GM12878 (cell line): ENCODE data around the gene MRPS27.

Source experiments
- BRCA1 ChIP-seq: IDR thresholded peaks from 2 replicates; pipeline ENCODE4 v1.6.1; 2011; ENCODE audit warnings: low read depth, low read length, improper control_type of control experiment
- CREB1 ChIP-seq: IDR thresholded peaks from 2 replicates; pipeline ENCODE4 v1.6.1; 2012; ENCODE audit warnings: low read depth, mild to moderate bottlenecking, inconsistent platforms
- CTCF ChIP-seq, 3 experiments: IDR thresholded peaks in 2 of 3; conservative IDR thresholded peaks in 1 of 3; 2 replicates each; pipeline ENCODE4 v1.5.1; 2011; ENCODE audit warnings: low read depth in 3 of 3, low read length in 3 of 3, mild to moderate bottlenecking in 3 of 3, control low read depth in 2 of 3, moderate library complexity in 2 of 3, inconsistent platforms in 1 of 3, mixed read lengths in 1 of 3; ENCODE audit not compliant: control insufficient read depth in 2 of 3, insufficient read depth in 1 of 3; ENCODE audit errors: extremely low read depth in 1 of 3
- ESRRA ChIP-seq: IDR thresholded peaks from 2 replicates; pipeline ENCODE4 v1.6.1; 2012; ENCODE audit warnings: mild to moderate bottlenecking, low read length, improper control_type of control experiment
- FOS ChIP-seq: IDR thresholded peaks from 3 replicates; pipeline ENCODE4 v1.6.1; 2011; ENCODE audit warnings: borderline replicate concordance; ENCODE audit not compliant: insufficient read length; ENCODE audit errors: extremely low read depth
- FOXM1 ChIP-seq: IDR thresholded peaks from 2 replicates; pipeline ENCODE4 v1.6.1; 2012; ENCODE audit warnings: low read depth, mild to moderate bottlenecking, inconsistent platforms, low read length, moderate library complexity
- KDM1A ChIP-seq: fragments of 200-600 bp; sonication (generic); IDR thresholded peaks from 2 replicates; pipeline ENCODE4 v1.6.1; 2016; ENCODE audit warnings: borderline replicate concordance
- SIX5 ChIP-seq: IDR thresholded peaks from 2 replicates; pipeline ENCODE4 v1.6.1; 2011; ENCODE audit warnings: mild to moderate bottlenecking, low read depth, low read length, moderate library complexity; ENCODE audit not compliant: severe bottlenecking
- SMC3 ChIP-seq: IDR thresholded peaks from 2 replicates; pipeline ENCODE4 v1.6.1; 2011; ENCODE audit warnings: low read length, improper control_type of control experiment, borderline replicate concordance
- TBL1XR1 ChIP-seq: IDR thresholded peaks from 2 replicates; pipeline ENCODE4 v1.6.1; 2012; ENCODE audit warnings: low read depth, low read length, improper control_type of control experiment
- ZNF24 ChIP-seq: fragments of 450-650 bp; IDR thresholded peaks from 2 replicates; pipeline ENCODE4 v1.6.1; 2017; ENCODE audit warnings: antibody characterized with exemption, mild to moderate bottlenecking
- TF ChIP-seq, protein P1 (sequence below): IDR thresholded peaks from 2 replicates; pipeline ENCODE4 v1.6.1; 2011; ENCODE audit warnings: borderline replicate concordance, low read depth, mild to moderate bottlenecking, moderate library complexity, mixed read lengths, low read length; ENCODE audit not compliant: insufficient read depth; ENCODE audit errors: extremely low read length

GRCh38 chr5:72185496-72186329, 134.3 kb downstream of the MRPS27 start:
- no peak for TF ChIP-seq CTCF (IDR thresholded peaks at IDR 0.05 in 2 of 3, conservative IDR thresholded peaks at IDR 0.05 in 1 of 3; ENCODE audit: control insufficient read depth in 2 of 3, extremely low read depth in 1 of 3, insufficient read depth in 1 of 3, low read depth in 3 of 3, low read length in 3 of 3)
- TF ChIP-seq BRCA1 = no peak
- no peak for TF ChIP-seq CREB1
- no peak for TF ChIP-seq ZNF24
- TF ChIP-seq KDM1A = no peak
- TF ChIP-seq TBL1XR1 = no peak
- TF ChIP-seq, protein P1, sequence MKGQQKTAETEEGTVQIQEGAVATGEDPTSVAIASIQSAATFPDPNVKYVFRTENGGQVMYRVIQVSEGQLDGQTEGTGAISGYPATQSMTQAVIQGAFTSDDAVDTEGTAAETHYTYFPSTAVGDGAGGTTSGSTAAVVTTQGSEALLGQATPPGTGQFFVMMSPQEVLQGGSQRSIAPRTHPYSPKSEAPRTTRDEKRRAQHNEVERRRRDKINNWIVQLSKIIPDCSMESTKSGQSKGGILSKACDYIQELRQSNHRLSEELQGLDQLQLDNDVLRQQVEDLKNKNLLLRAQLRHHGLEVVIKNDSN = no peak
- TF ChIP-seq FOXM1 = no peak
- TF ChIP-seq SIX5 = no peak
- TF ChIP-seq ESRRA = no peak
- no peak for TF ChIP-seq FOS
- TF ChIP-seq SMC3 = no peak
